Cardiac muscle cell (in vitro differentiated cells and primary cell): Measurements from ENCODE around the gene ZCWPW2. TPM values are rescaled to one million over a fixed set of nuclear protein-coding genes. Genes with fewer than 3 reads are reported as not detected.

Experiments used
- DNase-seq, 2 donors: peaks; one replicate each; pipeline versions ENCODE4 v3.0.0 to v3.0.0-alpha.2; 2010 to 2017; ENCODE audit warnings: low read depth in 1 of 2, low spot score in 1 of 2
- H3K27ac ChIP-seq: fragments of 200-600 bp; sonication (generic); 2 replicates; pipeline ENCODE4 v1.5.1; 2016
- H3K27me3 ChIP-seq: fragments of 200-600 bp; sonication (generic); 2 replicates; pipeline ENCODE4 v1.6.0; 2016; ENCODE audit warnings: control low read depth
- H3K36me3 ChIP-seq: fragments of 200-600 bp; sonication (generic); 2 replicates; pipeline ENCODE4 v1.5.1; 2016; ENCODE audit warnings: control low read depth
- H3K4me1 ChIP-seq: fragments of 200-600 bp; sonication (generic); 2 replicates; pipeline ENCODE4 v1.8.1; 2017; ENCODE audit warnings: low read depth, mild to moderate bottlenecking, mixed run types
- H3K4me3 ChIP-seq: fragments of 200-600 bp; sonication (generic); 2 replicates; pipeline ENCODE4 v1.5.1; 2016; ENCODE audit warnings: mild to moderate bottlenecking
- H3K9me3 ChIP-seq: fragments of 200-600 bp; sonication (generic); 2 replicates; pipeline ENCODE4 v1.5.1; 2017; ENCODE audit warnings: low read depth, mild to moderate bottlenecking, control low read depth
- polyA plus RNA-seq: library from polyadenylated mRNA; unstranded; fragments of >200 nt; fragmentation: Nextera tagmentation; extraction: Ambion mirVana; gene quantifications from 2 replicates; pipeline ENCODE4 v1.2.1, GENCODE V29; 2016
- total RNA-seq: library from RNA; depleted of rRNA; stranded (reverse); fragments of >200 nt; gene quantifications from 2 replicates; pipeline ENCODE4 v1.2.3, GENCODE V29; 2016
- TF ChIP-seq, protein P1 (sequence below): IDR thresholded peaks from 2 replicates; pipeline ENCODE4 v1.5.1; 2012; ENCODE audit warnings: low read depth, mild to moderate bottlenecking, low read length

ZCWPW2 gene
- total and polyA plus RNA-seq, 2 experiments from 2014 or later: 0.09 to 2.9 TPM

DNA sequence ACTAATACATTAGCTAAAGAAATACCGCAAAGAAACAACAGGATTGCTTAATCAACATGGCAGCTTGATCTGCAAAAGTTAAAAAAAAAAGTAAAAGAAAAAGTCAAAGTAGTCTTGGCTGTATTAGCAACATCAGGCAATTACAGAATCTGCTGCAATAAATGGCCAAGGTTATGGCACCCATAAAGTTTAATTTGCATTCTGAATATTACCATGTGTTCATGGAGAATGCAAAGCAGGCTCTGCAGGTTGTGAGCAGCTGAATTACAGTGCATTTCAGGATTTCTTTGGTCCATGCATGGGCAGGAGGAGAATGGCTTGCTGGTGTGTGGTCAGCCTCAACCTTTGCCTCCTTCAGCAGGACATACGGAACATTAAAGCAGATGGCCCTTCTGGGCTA, 199.2 kb downstream of the ZCWPW2 start:
- no peaks in the 10 kb centered on the region for H3K9me3 ChIP-seq
- H3K27ac ChIP-seq: no peak overlapping the region
- no peak overlapping the region for H3K4me3 ChIP-seq
- no peaks in the 10 kb centered on the region for H3K36me3 ChIP-seq
- H3K4me1 ChIP-seq: no peaks in the 10 kb centered on the region
- TF ChIP-seq, protein P1, sequence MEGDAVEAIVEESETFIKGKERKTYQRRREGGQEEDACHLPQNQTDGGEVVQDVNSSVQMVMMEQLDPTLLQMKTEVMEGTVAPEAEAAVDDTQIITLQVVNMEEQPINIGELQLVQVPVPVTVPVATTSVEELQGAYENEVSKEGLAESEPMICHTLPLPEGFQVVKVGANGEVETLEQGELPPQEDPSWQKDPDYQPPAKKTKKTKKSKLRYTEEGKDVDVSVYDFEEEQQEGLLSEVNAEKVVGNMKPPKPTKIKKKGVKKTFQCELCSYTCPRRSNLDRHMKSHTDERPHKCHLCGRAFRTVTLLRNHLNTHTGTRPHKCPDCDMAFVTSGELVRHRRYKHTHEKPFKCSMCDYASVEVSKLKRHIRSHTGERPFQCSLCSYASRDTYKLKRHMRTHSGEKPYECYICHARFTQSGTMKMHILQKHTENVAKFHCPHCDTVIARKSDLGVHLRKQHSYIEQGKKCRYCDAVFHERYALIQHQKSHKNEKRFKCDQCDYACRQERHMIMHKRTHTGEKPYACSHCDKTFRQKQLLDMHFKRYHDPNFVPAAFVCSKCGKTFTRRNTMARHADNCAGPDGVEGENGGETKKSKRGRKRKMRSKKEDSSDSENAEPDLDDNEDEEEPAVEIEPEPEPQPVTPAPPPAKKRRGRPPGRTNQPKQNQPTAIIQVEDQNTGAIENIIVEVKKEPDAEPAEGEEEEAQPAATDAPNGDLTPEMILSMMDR: no peak
- H3K27me3 ChIP-seq: no peaks in the 10 kb centered on the region
- DNase-seq: no peak

GRCh38 chr3:28553175-28553574, 204.7 kb downstream of the ZCWPW2 start:
- Histone ChIP-seq H3K27ac (no peak overlapping the region), H3K36me3 (no peaks in the 10 kb centered on the region), H3K9me3 (no peaks in the 10 kb centered on the region), H3K27me3 (no peaks in the 10 kb centered on the region), H3K4me3 (no peak overlapping the region), H3K4me1 (no peaks in the 10 kb centered on the region)
- TF ChIP-seq, protein P1: no peak
- no peak for DNase-seq

GRCh38 chr3:28556195-28556594, 207.7 kb downstream of the ZCWPW2 start:
- Histone ChIP-seq H3K27ac (no peak overlapping the region), H3K27me3 (no peaks in the 10 kb centered on the region), H3K9me3 (no peaks in the 10 kb centered on the region), H3K36me3 (no peaks in the 10 kb centered on the region), H3K4me3 (no peak overlapping the region), H3K4me1 (no peaks in the 10 kb centered on the region)
- DNase-seq: no peak
- TF ChIP-seq, protein P1: no peak

GRCh38 chr3:28564211-28564610, 215.7 kb downstream of the ZCWPW2 start:
- DNase-seq: no peak
- no peak overlapping the region for H3K4me3 ChIP-seq
- H3K27ac ChIP-seq: no peak overlapping the region
- no peaks in the 10 kb centered on the region for H3K36me3 ChIP-seq
- H3K4me1 ChIP-seq: peaks cover 8% of the 10 kb centered on the region
- no peaks in the 10 kb centered on the region for H3K27me3 ChIP-seq
- TF ChIP-seq, protein P1: no peak
- no peaks in the 10 kb centered on the region for H3K9me3 ChIP-seq

GRCh38 chr3:28569357-28569756, 220.8 kb downstream of the ZCWPW2 start:
- TF ChIP-seq, protein P1: no peak
- H3K27ac ChIP-seq: no peak overlapping the region
- no peak overlapping the region for H3K4me3 ChIP-seq
- H3K36me3 ChIP-seq: no peaks in the 10 kb centered on the region
- no peak for DNase-seq
- peaks cover 8% of the 10 kb centered on the region for H3K4me1 ChIP-seq
- H3K27me3 ChIP-seq: peaks cover 23% of the 10 kb centered on the region
- H3K9me3 ChIP-seq: no peaks in the 10 kb centered on the region

GRCh38 chr3:28574036-28574435, 225.5 kb downstream of the ZCWPW2 start:
- Histone ChIP-seq H3K4me1 (no peaks in the 10 kb centered on the region), H3K4me3 (no peak overlapping the region), H3K9me3 (no peaks in the 10 kb centered on the region), H3K27me3 (peaks cover 58% of the 10 kb centered on the region), H3K27ac (no peak overlapping the region), H3K36me3 (no peaks in the 10 kb centered on the region)
- TF ChIP-seq, protein P1: no peak
- DNase-seq: no peak
